GM23248 (cell line): ENCODE data around the gene PCLO. TPM values are rescaled to one million over a fixed set of nuclear protein-coding genes. Genes with fewer than 3 reads are reported as not detected.

Experiments used
- DNase-seq: peaks from one replicate; pipeline ENCODE4 v3.0.0-alpha.2; 2015
- H2AFZ ChIP-seq: fragments of 200-600 bp; sonication (generic); 2 replicates; pipeline ENCODE4 v1.6.1; 2016; ENCODE audit warnings: antibody characterized with exemption
- H3F3A ChIP-seq: fragments of 200-600 bp; sonication (generic); 2 replicates; pipeline ENCODE4 v1.6.1; 2016; ENCODE audit warnings: mild to moderate bottlenecking, antibody characterized with exemption, mixed run types; ENCODE audit not compliant: insufficient read depth
- H3K27ac ChIP-seq: fragments of 200-600 bp; sonication (generic); 2 replicates; pipeline ENCODE4 v1.5.1; 2016; ENCODE audit warnings: mild to moderate bottlenecking
- H3K27me3 ChIP-seq: fragments of 200-600 bp; sonication (generic); replicated peaks from 2 replicates; pipeline ENCODE4 v1.6.1; 2016; ENCODE audit warnings: mild to moderate bottlenecking; ENCODE audit not compliant: insufficient read depth
- H3K36me3 ChIP-seq: fragments of 200-600 bp; sonication (generic); 2 replicates; pipeline ENCODE4 v1.6.1; 2016; ENCODE audit warnings: low read depth, mild to moderate bottlenecking
- H3K4me1 ChIP-seq: fragments of 200-600 bp; sonication (generic); 2 replicates; pipeline ENCODE4 v1.6.1; 2016; ENCODE audit warnings: mild to moderate bottlenecking; ENCODE audit not compliant: insufficient read depth
- H3K4me2 ChIP-seq: fragments of 200-600 bp; sonication (generic); one replicate; pipeline ENCODE4 v1.6.1; 2016; ENCODE audit warnings: mild to moderate bottlenecking; ENCODE audit not compliant: unreplicated experiment
- H3K4me3 ChIP-seq: fragments of 200-600 bp; sonication (generic); 2 replicates; pipeline ENCODE4 v1.5.1; 2016; ENCODE audit warnings: mild to moderate bottlenecking
- H3K79me2 ChIP-seq: fragments of 200-600 bp; sonication (generic); 2 replicates; pipeline ENCODE4 v1.6.1; 2016; ENCODE audit warnings: mild to moderate bottlenecking; ENCODE audit not compliant: insufficient read depth
- H3K9ac ChIP-seq: fragments of 200-600 bp; sonication (generic); 2 replicates; pipeline ENCODE4 v1.6.1; 2016; ENCODE audit warnings: mild to moderate bottlenecking
- H3K9me2 ChIP-seq: fragments of 200-600 bp; sonication (generic); 2 replicates; pipeline ENCODE4 v1.6.1; 2016; ENCODE audit warnings: mixed run types, mild to moderate bottlenecking, moderate library complexity; ENCODE audit not compliant: insufficient read depth
- H3K9me3 ChIP-seq: fragments of 200-600 bp; sonication (generic); one replicate; pipeline ENCODE4 v1.6.1; 2017; ENCODE audit warnings: low read depth
- H4K20me1 ChIP-seq: fragments of 200-600 bp; sonication (generic); 2 replicates; pipeline ENCODE4 v1.6.0; 2016; ENCODE audit not compliant: insufficient read depth
- EZH2 ChIP-seq: fragments of 200-600 bp; sonication (generic); IDR thresholded peaks from 2 replicates; pipeline ENCODE4 v1.6.1; 2018; ENCODE audit warnings: antibody characterized with exemption, mild to moderate bottlenecking; ENCODE audit not compliant: insufficient read depth, poor library complexity, severe bottlenecking
- EZH2phosphoT487 ChIP-seq: fragments of 200-600 bp; sonication (generic); IDR thresholded peaks from 2 replicates; pipeline ENCODE4 v1.6.1; 2018; ENCODE audit warnings: antibody characterized with exemption, moderate library complexity, mild to moderate bottlenecking, low read depth; ENCODE audit not compliant: insufficient read depth
- WGBS, 2 experiments: methylation state at CpG; one replicate each; pipeline ENCODE4 v1.1.6; 2015 to 2017; ENCODE audit warnings: low lambda C conversion rate in 2 of 2, low coverage in 1 of 2; ENCODE audit errors: missing lambda C conversion rate in 2 of 2; 5-methylcytosine and 5-hydroxymethylcytosine counted together
- in situ Hi-C: fragments of 300-500 bp; cut with MboI; formaldehyde crosslinking; loops from 2 replicates; pipeline ENCODE4 v1.15.0; 2020
- polyA plus RNA-seq: library from polyadenylated mRNA; unstranded; fragments of >200 nt; fragmentation: Nextera tagmentation; extraction: Ambion mirVana; gene quantifications from 2 replicates; pipeline ENCODE4 v1.2.1, GENCODE V29; 2016
- total RNA-seq: library from RNA; depleted of rRNA; stranded (reverse); fragments of >200 nt; shearing (Covaris generic); gene quantifications from 2 replicates; pipeline ENCODE4 v1.2.3, GENCODE V29; 2014

The PCLO gene
- total and polyA plus RNA-seq, 2 experiments from 2014 or later: 0.04 TPM; not detected in 1

- no peak overlapping the region for H3K4me3 ChIP-seq
- H3K9ac ChIP-seq: no peak overlapping the region
- no peaks in the 10 kb centered on the region for H4K20me1 ChIP-seq
- H3K4me1 ChIP-seq: no peaks in the 10 kb centered on the region
- no peaks in the 10 kb centered on the region for H3K9me2 ChIP-seq
- no peaks in the 10 kb centered on the region for H3K36me3 ChIP-seq
- H3K27me3 ChIP-seq: no peaks in the 10 kb centered on the region
- in situ Hi-C loops: loop anchor here (25.0 kb wide), 3 partner anchors 499 to 1249 kb away; no protein-coding TSS in a partner anchor
- H2AFZ ChIP-seq: no peak overlapping the region
- no peaks in the 10 kb centered on the region for H3F3A ChIP-seq
- DNase-seq: no peak
- H3K9me3 ChIP-seq: no peaks in the 10 kb centered on the region
- H3K79me2 ChIP-seq: no peaks in the 10 kb centered on the region
- whole genome bisulfite sequencing, 2 experiments: 72 to 79% methylated on average over 3 of the region's 3 CpGs
- no peak overlapping the region for H3K4me2 ChIP-seq
- no peak for TF ChIP-seq EZH2
- TF ChIP-seq EZH2phosphoT487: no peak
- no peak overlapping the region for H3K27ac ChIP-seq
Observed at GRCh38 chr7:82736633-82737032, 426.1 kb downstream of the PCLO start.

DNA sequence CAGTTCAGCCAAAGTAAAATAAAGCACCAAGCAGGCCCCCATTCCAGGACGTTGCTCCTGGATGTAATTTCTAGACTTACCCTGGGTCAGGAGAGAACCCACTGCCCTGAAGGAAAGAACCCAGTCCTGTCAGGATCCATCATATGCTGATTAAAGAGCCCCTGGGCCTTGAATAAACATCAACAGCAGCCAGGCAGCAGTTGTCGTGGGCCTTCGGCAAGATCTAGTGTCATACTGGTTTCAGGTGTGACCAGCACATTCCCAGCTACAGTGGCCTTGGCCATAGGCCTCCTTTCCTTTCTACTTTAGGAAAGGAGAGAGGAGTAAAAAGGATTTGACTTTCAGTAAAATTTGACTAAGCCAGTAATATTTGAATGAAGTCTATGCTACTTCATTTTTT, 430.0 kb downstream of the PCLO start:
- Histone ChIP-seq H3K9ac (no peak overlapping the region), H3K4me1 (no peaks in the 10 kb centered on the region), H3K4me2 (no peak overlapping the region), H4K20me1 (no peaks in the 10 kb centered on the region), H2AFZ (no peak overlapping the region), H3K79me2 (no peaks in the 10 kb centered on the region), H3K36me3 (no peaks in the 10 kb centered on the region), H3K9me2 (no peaks in the 10 kb centered on the region), H3F3A (no peaks in the 10 kb centered on the region), H3K9me3 (no peaks in the 10 kb centered on the region), H3K27ac (no peak overlapping the region), H3K4me3 (no peak overlapping the region), H3K27me3 (no peaks in the 10 kb centered on the region)
- in situ Hi-C loops: loop anchor here (25.0 kb wide), 3 partner anchors 495 to 1245 kb away; no protein-coding TSS in a partner anchor
- 58 to 61% methylated on average over 3 of the region's 3 CpGs for WGBS, 2 experiments
- no peak for DNase-seq
- no peak for TF ChIP-seq EZH2
- no peak for TF ChIP-seq EZH2phosphoT487

GRCh38 chr7:82729172-82730030, 433.3 kb downstream of the PCLO start:
- Histone ChIP-seq H3K4me2 (no peak overlapping the region), H3K9me3 (no peaks in the 10 kb centered on the region), H3K27ac (no peak overlapping the region), H3K79me2 (no peaks in the 10 kb centered on the region), H3K36me3 (no peaks in the 10 kb centered on the region), H3K9ac (no peak overlapping the region), H2AFZ (no peak overlapping the region), H4K20me1 (no peaks in the 10 kb centered on the region), H3K9me2 (no peaks in the 10 kb centered on the region), H3F3A (no peaks in the 10 kb centered on the region), H3K4me3 (no peak overlapping the region), H3K4me1 (no peaks in the 10 kb centered on the region), H3K27me3 (no peaks in the 10 kb centered on the region)
- peak; percentile 71 for DNase-seq
- WGBS, 2 experiments: 36 to 37% methylated on average over 8 of the region's 8 CpGs
- TF ChIP-seq EZH2 (no peak), EZH2phosphoT487 (no peak)
- in situ Hi-C loops: loop anchor here (25.0 kb wide), 3 partner anchors 492 to 1242 kb away; no protein-coding TSS in a partner anchor

GRCh38 chr7:82726038-82726800, 436.5 kb downstream of the PCLO start:
- in situ Hi-C loops: loop anchor here (25.0 kb wide), 3 partner anchors 489 to 1239 kb away; no protein-coding TSS in a partner anchor
- no peaks in the 10 kb centered on the region for H4K20me1 ChIP-seq
- H3K79me2 ChIP-seq: no peaks in the 10 kb centered on the region
- H2AFZ ChIP-seq: no peak overlapping the region
- H3K27me3 ChIP-seq: no peaks in the 10 kb centered on the region
- H3K9ac ChIP-seq: no peak overlapping the region
- no peaks in the 10 kb centered on the region for H3K9me3 ChIP-seq
- no peak for TF ChIP-seq EZH2phosphoT487
- no peak for TF ChIP-seq EZH2
- H3K4me3 ChIP-seq: no peak overlapping the region
- peaks cover 7% of the 10 kb centered on the region for H3K4me1 ChIP-seq
- H3F3A ChIP-seq: no peaks in the 10 kb centered on the region
- 70 to 77% methylated on average over 7 of the region's 7 CpGs for WGBS, 2 experiments
- no peak for DNase-seq
- H3K36me3 ChIP-seq: no peaks in the 10 kb centered on the region
- no peak overlapping the region for H3K4me2 ChIP-seq
- H3K27ac ChIP-seq: no peak overlapping the region
- H3K9me2 ChIP-seq: no peaks in the 10 kb centered on the region
